AG08395 (cell line): Measurements from ENCODE around the gene TNFAIP8L1.

Experiments
- DNase-seq: peaks from one replicate; pipeline ENCODE4 v3.0.0; 2012; ENCODE audit warnings: mixed read lengths, low spot score

The TNFAIP8L1 gene

DNA sequence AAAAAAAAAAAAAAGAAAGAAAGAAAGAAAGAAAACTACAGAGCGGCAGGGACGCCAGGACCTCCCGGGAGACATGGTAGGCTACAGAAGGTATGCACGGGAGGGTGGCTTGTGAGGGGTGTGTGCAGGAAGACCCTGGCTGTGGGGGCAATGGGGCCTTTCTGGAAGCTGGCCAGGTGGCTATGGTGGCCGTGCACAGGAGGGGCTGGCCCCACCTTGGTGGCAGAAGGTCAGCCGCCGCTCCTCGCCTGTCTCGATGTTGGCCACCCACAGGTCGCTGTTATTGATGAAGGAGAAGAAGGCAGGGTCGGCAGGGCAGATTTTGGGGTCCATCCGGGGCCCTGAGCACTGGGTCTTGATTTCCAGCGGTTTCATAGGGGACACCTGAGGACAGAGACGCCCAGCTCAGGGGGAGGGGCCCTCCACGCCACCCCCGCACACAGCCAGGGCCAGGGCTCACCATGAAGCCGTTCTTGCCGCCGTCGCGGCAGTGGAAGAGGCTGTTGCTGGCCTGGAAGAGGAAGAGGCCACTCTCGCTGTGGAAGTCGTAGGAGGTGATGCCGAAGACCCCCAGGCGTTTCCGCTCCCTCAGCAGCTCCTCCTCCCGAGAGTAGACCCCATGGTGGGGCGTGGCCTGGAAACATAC is 64.5 kb downstream of the TNFAIP8L1 start:
- no peak for DNase-seq

GRCh38 chr19:4704317-4704673 is 65.0 kb downstream of the TNFAIP8L1 start:
- DNase-seq: no peak
